ENCODE results near the gene SAP25. TPM values are rescaled to one million over a fixed set of nuclear protein-coding genes. Genes with fewer than 3 reads are reported as not detected.

SAP25 gene
- total RNA-seq, 2 experiments from 2014 or later = 9.9 to 11.4 TPM

- H3K27me3 Mint-ChIP-seq = peaks cover 2% of the 10 kb centered on the region
- CTCF ChIA-PET = interaction anchor here (0.9 to 2.1 kb wide), 2 partner anchors 15 to 30 kb away, joined by 3 to 6 read pairs; no protein-coding TSS in a partner anchor
- intact Hi-C loops (cut with micrococcal nuclease) = no loop called here
- no peaks in the 10 kb centered on the region for H3K36me3 Mint-ChIP-seq
- no peaks in the 10 kb centered on the region for H3K4me1 Mint-ChIP-seq (ENCODE audit: low read depth)
- no peak overlapping the region for H3K27ac Mint-ChIP-seq
- no peak for DNase-seq
- POLR2A ChIA-PET = interaction anchor here (1.1 kb wide), 1 partner anchor 97 kb away, joined by 3 read pairs; no protein-coding TSS in a partner anchor
- no peak overlapping the region for H3K4me3 Mint-ChIP-seq
- H3K9me3 Mint-ChIP-seq = no peaks in the 10 kb centered on the region
These were observed 16.5 kb upstream of the SAP25 start for GRCh38 chr7:100590077-100590737.

- no peak overlapping the region for H3K4me3 Mint-ChIP-seq
- no peaks in the 10 kb centered on the region for H3K9me3 Mint-ChIP-seq
- ChIA-PET POLR2A (interaction anchor here (1.1 kb wide), 1 partner anchor 96 kb away, joined by 3 read pairs; no protein-coding TSS in a partner anchor), CTCF (interaction anchor here (0.9 to 2.1 kb wide), 4 partner anchors 14 to 30 kb away, joined by 3 to 6 read pairs (median 3); partner anchors contain the start of gene MOSPD3)
- intact Hi-C loops (cut with micrococcal nuclease) = loop anchor here (5.0 kb wide), 1 partner anchor 103 kb away; the partner anchor contains the start of gene GIGYF1
- H3K36me3 Mint-ChIP-seq = no peaks in the 10 kb centered on the region
- no peak for DNase-seq
- no peak overlapping the region for H3K27ac Mint-ChIP-seq
- no peaks in the 10 kb centered on the region for H3K4me1 Mint-ChIP-seq (ENCODE audit: low read depth)
- H3K27me3 Mint-ChIP-seq = peaks cover 2% of the 10 kb centered on the region
These were observed 15.7 kb upstream of the SAP25 start for GRCh38 chr7:100589341-100589947.

GRCh38 chr7:100588438-100588837 is 14.7 kb upstream of the SAP25 start:
- Mint-ChIP-seq H3K4me3 (peak overlapping the region; percentile 25), H3K27me3 (peaks cover 2% of the 10 kb centered on the region), H3K27ac (no peak overlapping the region), H3K9me3 (no peaks in the 10 kb centered on the region), H3K4me1 (ENCODE audit: low read depth) (peaks cover 6% of the 10 kb centered on the region), H3K36me3 (no peaks in the 10 kb centered on the region)
- ChIA-PET CTCF (interaction anchor here (1.1 to 2.1 kb wide), 3 partner anchors 15 to 29 kb away, joined by 3 to 6 read pairs (median 3); partner anchors contain the start of gene MOSPD3), POLR2A (no interaction called here)
- intact Hi-C loops (cut with micrococcal nuclease) = loop anchor here (5.0 kb wide), 1 partner anchor 104 kb away; the partner anchor contains the start of gene GIGYF1
- DNase-seq = no peak

- Mint-ChIP-seq H3K27me3 (peaks cover 2% of the 10 kb centered on the region), H3K9me3 (no peaks in the 10 kb centered on the region), H3K36me3 (peaks cover 5% of the 10 kb centered on the region), H3K4me1 (ENCODE audit: low read depth) (peaks cover 20% of the 10 kb centered on the region), H3K27ac (peak within 1 kb of the TSS; percentile 98), H3K4me3 (peak within 1 kb of the TSS; percentile 85)
- ChIA-PET CTCF (interaction anchor here (0.7 to 4.6 kb wide), 18 partner anchors 10 to 378 kb away, joined by 3 to 38 read pairs (median 8); partner anchors contain the start of genes GIGYF1, MOSPD3, POP7 and SLC12A9), POLR2A (interaction anchor here (0.6 to 4.1 kb wide), 22 partner anchors 10 to 289 kb away, joined by 3 to 31 read pairs (median 4); partner anchors contain the start of genes AGFG2, GNB2, MOSPD3 and POP7)
- intact Hi-C loops (cut with micrococcal nuclease) = loop anchor here (1.0 to 5.0 kb wide), 9 partner anchors 18 to 157 kb away; partner anchors contain the start of genes GIGYF1, GNB2, MEPCE and MOSPD3
- DNase-seq = peak; percentile 100
These were observed 12.7 kb upstream of the SAP25 start, which contains the start of gene FBXO24 for GRCh38 chr7:100586266-100587025. Gene FBXO24 (plus strand): TSS chr7:100586328. CDS start chr7:100586626, 298 bp downstream.

GRCh38 chr7:100585511-100586265 is 12.0 kb upstream of the SAP25 start, which contains the start of gene LRCH4:
Gene LRCH4 (minus strand): TSS chr7:100586129. CDS start chr7:100586100, 29 bp downstream.
- peaks cover 9% of the 10 kb centered on the region for H3K36me3 Mint-ChIP-seq
- no peaks in the 10 kb centered on the region for H3K9me3 Mint-ChIP-seq
- H3K4me3 Mint-ChIP-seq = peak within 1 kb of the TSS; percentile 85
- DNase-seq = peak; percentile 71
- intact Hi-C loops (cut with micrococcal nuclease) = loop anchor here (1.0 to 5.0 kb wide), 9 partner anchors 17 to 156 kb away; partner anchors contain the start of genes GIGYF1, GNB2, MEPCE and MOSPD3
- ChIA-PET CTCF (interaction anchor here (0.7 to 4.6 kb wide), 17 partner anchors 10 to 378 kb away, joined by 3 to 38 read pairs (median 8); partner anchors contain the start of genes GIGYF1, MOSPD3 and POP7), POLR2A (interaction anchor here (0.7 to 4.1 kb wide), 24 partner anchors 11 to 460 kb away, joined by 3 to 31 read pairs (median 4); partner anchors contain the start of genes AGFG2, GNB2, MOSPD3 and POP7)
- peaks cover 20% of the 10 kb centered on the region for H3K4me1 Mint-ChIP-seq (ENCODE audit: low read depth)
- H3K27ac Mint-ChIP-seq = peak within 1 kb of the TSS; percentile 98
- peaks cover 2% of the 10 kb centered on the region for H3K27me3 Mint-ChIP-seq

- DNase-seq = peak; percentile 42
- H3K27me3 Mint-ChIP-seq = peaks cover 2% of the 10 kb centered on the region
- H3K27ac Mint-ChIP-seq = peak overlapping the region; percentile 98
- H3K9me3 Mint-ChIP-seq = no peaks in the 10 kb centered on the region
- POLR2A ChIA-PET = interaction anchor here (0.7 to 4.1 kb wide), 16 partner anchors 15 to 461 kb away, joined by 3 to 31 read pairs (median 4); partner anchors contain the start of genes AGFG2, GNB2, MOSPD3 and POP7
- peaks cover 9% of the 10 kb centered on the region for H3K36me3 Mint-ChIP-seq
- intact Hi-C loops (cut with micrococcal nuclease) = loop anchor here (5.0 kb wide), 1 partner anchor 107 kb away; the partner anchor contains the start of gene GIGYF1
- H3K4me3 Mint-ChIP-seq = peak overlapping the region; percentile 85
- CTCF ChIA-PET = interaction anchor here (0.8 to 4.6 kb wide), 12 partner anchors 20 to 141 kb away, joined by 3 to 38 read pairs (median 10); partner anchors contain the start of genes GIGYF1, MOSPD3 and POP7
- peaks cover 20% of the 10 kb centered on the region for H3K4me1 Mint-ChIP-seq (ENCODE audit: low read depth)
These were observed 11.2 kb upstream of the SAP25 start for GRCh38 chr7:100584683-100585510.

- Mint-ChIP-seq H3K9me3 (no peaks in the 10 kb centered on the region), H3K27ac (peak overlapping the region; percentile 98), H3K4me1 (ENCODE audit: low read depth) (peaks cover 20% of the 10 kb centered on the region), H3K4me3 (peak overlapping the region; percentile 85), H3K36me3 (peaks cover 12% of the 10 kb centered on the region), H3K27me3 (peaks cover 2% of the 10 kb centered on the region)
- intact Hi-C loops (cut with micrococcal nuclease) = no loop called here
- ChIA-PET CTCF (interaction anchor here (0.5 to 4.6 kb wide), 14 partner anchors 13 to 141 kb away, joined by 3 to 38 read pairs (median 8); partner anchors contain the start of genes GIGYF1 and POP7), POLR2A (interaction anchor here (0.6 to 4.1 kb wide), 11 partner anchors 14 to 155 kb away, joined by 3 to 31 read pairs (median 5); partner anchors contain the start of genes MOSPD3, POP7 and ZCWPW1)
- DNase-seq = peak; percentile 28
These were observed 10.5 kb upstream of the SAP25 start for GRCh38 chr7:100584054-100584682.

- ChIA-PET POLR2A (interaction anchor here (0.6 to 4.1 kb wide), 7 partner anchors 13 to 154 kb away, joined by 3 to 31 read pairs (median 5); partner anchors contain the start of genes MOSPD3 and ZCWPW1), CTCF (interaction anchor here (0.5 to 4.6 kb wide), 10 partner anchors 12 to 142 kb away, joined by 3 to 38 read pairs (median 8); partner anchors contain the start of genes GIGYF1 and POP7)
- Mint-ChIP-seq H3K9me3 (no peaks in the 10 kb centered on the region), H3K27ac (peak overlapping the region; percentile 98), H3K4me3 (peak overlapping the region; percentile 85), H3K4me1 (ENCODE audit: low read depth) (peaks cover 20% of the 10 kb centered on the region), H3K36me3 (peaks cover 16% of the 10 kb centered on the region), H3K27me3 (peaks cover 2% of the 10 kb centered on the region)
- intact Hi-C loops (cut with micrococcal nuclease) = loop anchor here (1.0 kb wide), 1 partner anchor 37 kb away; no protein-coding TSS in a partner anchor
- peak; percentile 87 for DNase-seq
These were observed 9.7 kb upstream of the SAP25 start for GRCh38 chr7:100583132-100584053.
